RPMI7951 (cell line): ENCODE measurements around the gene B4GALT1. TPM values are rescaled to one million over a fixed set of nuclear protein-coding genes. Genes with fewer than 3 reads are reported as not detected.
A peak's percentile ranks its signal among the peaks of the same experiment; 100 is the strongest.

ENCODE experiments used
- DNase-seq: peaks from one replicate; pipeline ENCODE4 v3.0.0-alpha.2; 2012; ENCODE audit warnings: low read depth
- total RNA-seq: library from RNA; depleted of rRNA; stranded (reverse); fragments of >200 nt; shearing (Covaris generic); gene quantifications from 2 replicates; pipeline ENCODE4 v1.2.3, GENCODE V29; 2014; rRNA removed

Gene B4GALT1, protein sequence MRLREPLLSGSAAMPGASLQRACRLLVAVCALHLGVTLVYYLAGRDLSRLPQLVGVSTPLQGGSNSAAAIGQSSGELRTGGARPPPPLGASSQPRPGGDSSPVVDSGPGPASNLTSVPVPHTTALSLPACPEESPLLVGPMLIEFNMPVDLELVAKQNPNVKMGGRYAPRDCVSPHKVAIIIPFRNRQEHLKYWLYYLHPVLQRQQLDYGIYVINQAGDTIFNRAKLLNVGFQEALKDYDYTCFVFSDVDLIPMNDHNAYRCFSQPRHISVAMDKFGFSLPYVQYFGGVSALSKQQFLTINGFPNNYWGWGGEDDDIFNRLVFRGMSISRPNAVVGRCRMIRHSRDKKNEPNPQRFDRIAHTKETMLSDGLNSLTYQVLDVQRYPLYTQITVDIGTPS
- total RNA-seq: 35.4 and 38.7 TPM in 2 replicates

DNA sequence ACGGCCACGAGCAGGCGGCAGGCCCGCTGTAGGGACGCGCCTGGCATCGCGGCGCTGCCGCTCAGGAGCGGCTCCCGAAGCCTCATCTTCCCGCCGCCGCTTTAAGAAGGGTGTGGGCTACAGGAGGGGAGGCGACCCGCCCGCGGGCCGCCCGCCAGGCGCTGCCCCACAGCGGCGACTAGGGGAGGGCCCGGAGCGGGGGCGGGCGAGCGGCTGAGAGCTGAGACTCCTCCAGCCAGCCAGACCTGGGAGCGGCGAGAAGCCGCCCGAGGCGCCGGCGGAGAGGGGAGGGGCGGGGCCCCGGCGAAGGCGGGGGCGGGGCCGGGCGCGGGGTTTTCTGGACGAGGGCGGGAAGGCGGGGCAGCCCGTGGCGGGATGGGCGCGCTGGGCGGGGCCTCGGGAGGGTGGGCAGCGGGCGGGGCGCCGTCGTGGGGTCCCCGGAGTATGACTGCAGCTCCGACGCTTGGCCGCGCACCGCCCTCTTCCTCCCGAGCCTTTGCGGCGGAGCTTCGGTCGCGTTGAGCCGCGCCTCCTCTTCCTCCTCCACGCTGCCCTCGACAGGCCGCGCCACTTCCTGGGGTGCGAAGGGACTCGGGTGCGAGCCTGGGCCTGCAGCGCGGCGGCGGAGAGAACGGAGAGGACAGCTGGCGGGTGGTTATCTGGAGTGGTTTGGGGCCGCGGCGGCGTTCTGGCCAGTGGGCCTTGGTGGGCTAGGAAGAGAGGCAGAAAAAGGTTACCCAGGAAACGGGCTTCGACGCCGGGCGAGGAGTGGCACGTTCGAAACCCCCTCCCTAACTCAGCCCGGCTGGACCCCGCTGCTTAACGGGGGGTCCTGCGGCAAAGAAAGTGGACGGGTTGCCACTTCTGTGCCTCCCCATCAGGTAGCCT lies at the start of gene B4GALT1:
B4GALT1 (minus strand) TSS at position 253 of the 888 bp plus-strand sequence; CDS start at position 86, 167 bp downstream.
- peak; percentile 95 for DNase-seq

DNA sequence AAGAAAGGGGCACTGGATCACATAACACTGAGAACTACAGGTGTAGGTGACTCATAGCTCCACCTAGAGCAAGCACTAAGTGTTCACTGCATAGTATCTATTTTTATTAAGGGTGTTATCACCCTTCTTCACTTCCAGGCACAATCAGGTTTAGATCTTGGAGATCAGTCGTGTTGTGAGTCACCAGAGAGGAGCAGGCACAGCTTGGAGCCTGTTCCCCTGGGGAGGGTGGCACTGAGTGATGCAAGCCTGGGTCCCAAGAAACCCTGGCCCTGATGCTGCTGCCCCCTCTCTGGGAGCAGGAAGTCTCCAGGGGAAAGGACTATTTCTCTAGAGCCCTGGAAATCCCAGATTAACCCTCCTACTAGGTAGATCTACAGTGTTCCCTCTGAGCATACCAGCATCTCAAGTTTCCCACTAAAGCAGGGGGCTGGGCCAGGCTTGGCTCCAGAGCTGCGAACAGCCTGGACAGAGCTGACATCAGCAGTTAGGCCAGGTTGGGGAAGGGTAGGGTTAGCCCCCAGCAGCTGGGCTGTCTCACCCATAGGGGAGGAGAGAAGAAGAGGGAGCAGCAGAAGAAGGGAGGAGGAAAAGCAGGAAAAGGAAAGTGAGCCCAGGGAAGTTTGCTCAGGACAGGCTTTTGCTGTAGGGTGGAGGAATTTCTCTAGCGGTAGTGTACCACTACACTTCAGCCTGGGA lies 44.7 kb upstream of the B4GALT1 start:
- no peak for DNase-seq

DNA sequence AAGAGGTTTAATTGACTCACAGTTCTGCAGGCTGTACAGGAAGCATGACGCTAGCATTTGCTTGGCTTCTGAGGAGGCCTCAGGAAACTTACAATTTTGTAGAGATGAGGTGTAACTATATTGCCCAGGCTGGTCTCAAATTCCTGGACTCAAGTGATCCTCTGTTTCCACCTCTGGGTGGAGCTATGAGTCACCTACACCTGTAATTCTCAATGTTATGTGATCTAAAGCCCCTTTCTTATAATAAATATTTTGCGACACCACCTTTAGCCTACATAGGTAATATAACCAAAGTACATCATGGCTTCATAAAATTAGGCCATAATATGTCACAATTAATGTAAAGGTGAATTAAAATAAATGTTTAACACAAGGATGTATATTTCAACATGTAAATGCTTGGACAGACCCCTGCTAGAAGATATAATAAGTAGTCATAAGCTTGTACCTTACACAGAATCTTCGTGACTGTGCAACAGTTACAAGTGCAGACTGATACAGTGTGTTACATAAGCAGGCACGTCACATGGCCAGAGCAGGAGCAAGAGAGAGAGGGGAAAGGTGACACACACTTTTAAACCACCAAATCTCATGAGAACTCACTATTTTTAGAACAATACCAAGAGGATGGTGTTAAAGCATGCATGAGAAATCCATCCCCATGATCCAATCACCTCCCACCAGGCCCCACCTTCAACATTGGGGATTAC lies 43.0 kb upstream of the B4GALT1 start:
- DNase-seq: no peak

DNA sequence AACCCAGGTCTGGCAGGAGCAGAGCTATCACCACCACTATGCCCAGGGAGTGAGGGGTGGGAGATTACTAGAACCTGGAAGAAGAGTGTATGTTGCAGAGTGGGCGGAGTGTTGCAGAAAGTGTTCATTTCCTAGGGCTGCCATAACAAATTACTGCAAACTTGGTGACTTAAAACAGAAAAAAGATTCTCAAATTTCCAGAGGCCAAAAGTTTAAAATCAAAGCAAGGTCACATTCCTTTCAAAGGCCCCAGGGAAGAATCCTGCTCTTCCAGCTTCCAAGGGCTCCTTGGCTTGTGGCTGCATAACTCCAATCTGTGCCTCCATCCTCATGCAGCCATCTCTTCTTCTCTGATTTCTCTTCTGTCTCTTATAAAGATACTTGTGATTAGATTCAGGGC lies 42.3 kb upstream of the B4GALT1 start:
- no peak for DNase-seq

DNA sequence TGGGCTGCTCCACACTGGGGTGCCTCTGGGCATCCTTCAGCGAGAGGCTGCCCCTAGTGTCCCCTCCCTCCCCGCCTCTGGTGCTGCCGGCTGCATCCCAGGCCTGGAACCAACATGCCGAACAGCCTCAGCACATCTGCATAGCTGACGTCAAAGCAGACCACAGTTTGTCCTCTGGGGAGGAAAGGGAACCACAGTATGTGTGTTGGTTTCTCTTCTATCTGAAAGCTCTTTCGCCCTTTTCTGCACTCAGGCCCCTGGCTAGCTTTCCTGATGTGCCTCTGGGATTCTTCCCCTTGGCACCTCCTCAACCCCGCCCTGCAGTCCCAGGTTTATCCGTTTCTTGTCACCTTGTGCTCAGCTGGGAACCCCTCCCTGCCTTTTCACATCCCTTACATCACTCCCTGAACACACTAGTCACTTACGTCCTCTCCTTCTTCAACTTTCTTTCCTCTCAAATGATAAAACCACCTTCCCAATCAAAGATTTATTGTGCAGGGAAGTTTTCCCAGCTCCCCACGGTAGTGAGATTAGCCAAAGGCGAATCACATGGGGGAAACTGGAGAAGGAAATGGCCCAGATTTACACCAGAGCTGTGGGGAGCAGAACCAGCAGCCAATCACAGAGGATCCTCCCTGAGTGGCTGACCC lies 35.5 kb upstream of the B4GALT1 start:
- DNase-seq: peak; percentile 85

DNA sequence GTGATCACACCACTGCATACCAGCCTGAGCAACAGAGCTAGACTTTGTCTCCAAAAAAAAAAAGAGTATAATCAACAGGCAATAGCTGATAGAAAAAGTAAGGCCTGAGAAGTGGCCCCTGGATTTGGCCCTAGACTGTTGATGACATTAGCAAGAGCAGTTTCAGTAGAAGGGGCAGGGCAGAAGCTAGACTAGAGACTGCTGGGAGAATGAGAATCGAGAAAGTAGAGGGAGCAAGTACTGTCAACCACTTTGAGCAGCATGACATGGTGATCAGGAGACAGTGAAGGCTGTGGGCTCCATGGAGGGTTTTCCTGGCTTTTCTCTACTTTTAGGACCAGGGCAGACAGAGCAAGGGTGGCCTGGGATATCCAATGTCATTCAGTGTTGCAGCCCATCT lies 34.9 kb upstream of the B4GALT1 start:
- no peak for DNase-seq

DNA sequence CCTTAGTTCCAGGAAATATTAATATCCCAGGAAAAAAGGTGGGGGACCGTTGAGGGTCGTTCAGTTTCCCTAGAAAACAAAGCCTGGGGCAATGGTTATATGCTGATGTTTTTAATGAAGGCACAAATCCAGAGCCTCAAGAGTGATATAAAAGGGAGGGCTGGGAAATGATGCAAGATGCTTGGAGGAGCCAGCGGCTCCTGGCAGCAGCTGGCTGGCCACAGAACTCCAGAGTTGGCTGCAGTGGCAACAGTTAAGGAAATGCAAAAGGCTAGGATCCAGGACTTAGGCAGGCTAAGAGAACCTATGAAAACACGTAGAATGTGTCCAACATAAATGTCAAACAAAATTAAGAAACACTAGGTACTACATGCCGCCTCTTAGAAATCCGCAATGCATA lies 31.0 kb upstream of the B4GALT1 start:
- DNase-seq: no peak

DNA sequence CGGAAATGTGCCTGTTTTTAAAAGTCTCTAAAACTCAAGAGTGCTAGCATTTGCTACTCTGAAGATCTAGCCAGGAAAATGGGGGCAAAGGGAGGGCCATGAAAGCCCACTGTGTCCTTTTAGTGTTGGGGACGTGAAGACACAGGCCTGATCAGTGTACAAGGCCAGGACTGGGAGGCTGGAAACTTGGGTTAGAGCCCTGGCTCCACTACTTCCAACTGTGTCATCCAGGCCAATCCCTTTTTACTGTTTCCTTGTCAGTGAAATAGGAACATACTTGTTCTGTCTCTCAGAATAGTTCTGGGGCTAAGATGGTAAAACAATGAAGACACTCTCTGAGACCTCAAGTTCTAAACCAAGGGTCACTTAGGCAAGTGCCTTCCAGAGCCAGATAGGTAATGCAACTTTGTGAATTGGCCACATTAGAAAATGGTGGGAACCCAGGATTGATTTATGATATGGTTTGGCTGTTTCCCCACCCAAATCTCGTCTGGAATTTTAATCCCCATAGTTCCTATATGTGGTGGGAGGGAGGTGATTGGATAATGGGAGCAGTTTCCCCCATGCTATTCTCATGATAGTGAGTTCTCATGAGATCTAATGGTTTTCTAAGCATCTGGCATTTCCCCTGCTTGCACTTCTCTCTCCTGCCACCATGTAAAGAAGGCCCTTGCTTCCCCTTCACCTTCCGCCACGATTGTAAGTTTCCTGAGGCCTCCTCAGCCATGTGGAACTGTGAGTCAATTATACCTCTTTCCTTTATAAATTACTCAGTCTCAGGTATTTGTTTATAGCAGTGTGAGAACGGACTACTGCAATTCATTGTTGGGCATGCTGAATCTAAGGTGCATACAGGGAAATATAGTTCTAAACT lies 30.4 kb upstream of the B4GALT1 start:
- DNase-seq: no peak

DNA sequence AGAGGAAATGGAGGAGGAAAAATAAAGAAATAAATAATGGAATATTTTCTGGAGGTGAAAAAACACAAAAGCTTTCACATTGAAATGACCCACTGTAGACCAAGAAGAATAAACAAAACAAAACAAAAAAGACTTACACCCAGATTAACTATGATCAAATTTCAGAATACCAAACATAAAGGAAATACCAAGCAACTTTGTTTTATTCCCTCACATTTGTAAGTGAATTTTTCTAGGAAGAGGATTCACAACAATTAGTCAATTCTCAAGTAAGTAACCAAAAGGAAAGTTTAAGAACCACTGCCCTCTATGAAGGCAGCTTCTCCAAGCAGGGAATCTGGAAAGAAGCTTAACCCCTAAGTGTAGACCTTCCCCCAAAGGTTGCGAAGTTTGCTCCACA lies 29.6 kb upstream of the B4GALT1 start:
- no peak for DNase-seq

DNA sequence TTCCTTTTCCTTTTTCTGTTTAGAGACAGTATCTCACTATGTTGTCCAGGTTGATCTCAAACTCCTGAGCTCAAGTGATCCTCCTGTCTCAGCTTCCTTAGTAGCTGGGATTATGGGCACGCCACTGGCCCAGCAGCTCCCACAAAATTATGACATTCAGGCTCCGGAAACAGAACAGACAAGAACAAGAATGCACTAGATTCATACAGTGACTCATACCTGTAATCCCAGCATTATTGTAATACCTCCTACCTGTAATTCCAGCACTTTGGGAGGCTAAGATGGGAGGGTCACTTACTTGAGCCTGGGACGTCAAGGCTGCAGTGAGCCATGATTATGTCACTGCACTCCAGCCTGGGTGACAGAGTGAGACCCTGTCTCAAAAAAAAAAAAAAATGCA lies 26.7 kb upstream of the B4GALT1 start:
- DNase-seq: no peak

DNA sequence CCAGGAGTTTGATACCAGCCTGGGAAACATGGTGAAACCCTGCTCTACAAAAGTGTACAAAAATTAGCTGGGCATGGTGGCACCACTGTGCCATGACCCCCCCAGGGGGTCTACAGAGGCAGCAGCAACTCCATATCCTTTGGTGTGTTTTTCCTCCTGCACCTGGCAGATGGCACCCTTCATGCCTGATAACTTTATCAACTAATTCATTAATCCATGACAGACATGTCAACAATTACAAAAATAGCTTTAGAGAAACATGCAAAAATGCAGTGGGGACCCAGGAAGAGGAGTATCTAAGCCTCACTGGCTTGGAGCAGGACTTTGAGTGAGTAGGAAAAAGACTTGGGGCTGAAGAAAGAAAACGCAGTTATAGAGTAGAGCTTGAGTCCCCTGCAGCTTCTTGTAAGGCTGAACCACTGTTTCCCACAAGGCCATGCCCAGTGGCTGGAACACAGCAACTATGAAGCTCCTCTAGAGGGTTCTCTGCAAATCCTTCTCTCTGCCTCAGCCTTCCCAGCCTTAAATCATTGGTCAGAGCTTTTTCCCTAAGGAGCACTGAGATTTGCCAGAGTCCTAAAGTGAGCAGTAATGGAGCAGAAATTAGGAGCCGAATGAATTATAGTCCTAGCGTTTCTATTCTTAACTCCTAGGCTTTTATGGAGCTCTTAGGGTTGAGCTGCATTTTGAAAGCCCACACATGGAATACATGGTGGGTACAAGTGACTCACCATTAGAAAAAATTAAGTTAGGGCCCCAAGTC lies 25.5 kb upstream of the B4GALT1 start:
- DNase-seq: no peak

DNA sequence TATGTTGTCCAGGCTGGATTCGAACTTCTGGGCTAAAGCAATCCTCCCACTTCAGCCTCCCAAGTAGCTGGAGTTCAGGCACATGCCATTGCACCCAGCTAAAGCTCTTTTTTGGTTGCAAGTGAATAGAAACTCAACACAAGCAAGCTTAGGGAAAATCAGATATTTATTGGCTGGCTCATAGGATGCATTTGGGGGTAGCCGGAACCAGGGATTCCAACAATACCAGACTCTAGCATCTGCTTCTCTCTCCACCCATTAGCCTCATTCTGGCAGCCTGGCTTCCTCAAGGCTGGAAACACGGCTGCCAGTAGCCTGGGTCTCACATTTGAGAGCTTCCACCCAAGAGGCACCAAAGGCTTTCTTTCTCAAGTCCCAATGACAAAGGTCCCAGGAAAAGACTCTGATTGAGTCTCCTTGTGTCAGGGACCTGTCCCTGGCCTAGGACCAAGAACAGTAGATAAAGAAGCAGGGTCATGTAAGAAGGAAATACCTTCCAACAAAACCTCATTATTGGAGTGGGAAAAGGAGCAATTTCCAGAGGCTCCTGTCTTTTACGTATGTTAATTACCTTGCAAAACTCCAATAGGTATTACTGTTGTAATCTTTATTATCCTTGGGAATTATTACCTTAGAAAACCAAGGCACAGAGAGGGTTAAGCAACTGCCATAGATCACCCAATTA lies 23.0 kb upstream of the B4GALT1 start:
- DNase-seq: no peak

DNA sequence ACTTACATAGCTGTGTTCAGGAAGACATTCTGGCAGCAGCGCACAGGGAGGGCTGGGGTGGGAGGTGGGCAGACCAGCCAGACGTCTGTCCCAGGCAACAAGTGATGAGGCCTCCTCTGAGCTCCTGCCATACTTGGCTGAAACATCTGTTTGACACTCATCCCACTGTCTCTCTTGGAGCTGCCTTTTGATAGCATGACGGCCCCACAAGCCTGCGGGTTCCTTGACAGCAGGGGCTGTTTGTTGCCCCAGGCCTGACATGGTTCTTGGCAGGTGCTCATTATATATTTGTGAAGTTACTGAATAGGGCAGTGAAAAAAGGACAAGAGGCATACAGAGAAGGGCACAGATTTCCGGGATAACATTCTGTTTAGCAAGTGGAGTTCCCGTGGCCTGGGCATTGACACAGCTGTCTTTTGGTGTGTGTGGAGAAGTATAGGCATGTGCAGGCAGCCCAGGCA lies 22.2 kb upstream of the B4GALT1 start:
- no peak for DNase-seq

DNA sequence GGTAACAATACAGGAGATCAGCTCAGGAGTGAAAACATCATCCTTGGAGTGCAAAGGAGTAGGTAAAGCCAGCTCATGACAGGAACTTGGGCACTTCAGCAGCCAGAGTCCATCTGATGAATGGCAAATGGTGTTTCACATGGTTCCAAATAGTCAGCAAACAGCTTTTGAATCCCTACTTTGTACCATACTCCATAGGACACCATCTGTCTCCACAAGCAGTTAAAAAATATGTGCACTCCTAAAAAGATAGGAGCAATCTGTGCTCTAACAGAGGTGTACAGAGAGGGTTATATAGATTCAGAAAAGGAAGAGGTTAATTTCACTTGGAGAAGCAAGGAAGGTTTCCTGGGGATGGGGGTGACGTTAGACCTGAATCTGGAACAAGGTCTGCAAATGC lies 21.6 kb upstream of the B4GALT1 start:
- DNase-seq: no peak

DNA sequence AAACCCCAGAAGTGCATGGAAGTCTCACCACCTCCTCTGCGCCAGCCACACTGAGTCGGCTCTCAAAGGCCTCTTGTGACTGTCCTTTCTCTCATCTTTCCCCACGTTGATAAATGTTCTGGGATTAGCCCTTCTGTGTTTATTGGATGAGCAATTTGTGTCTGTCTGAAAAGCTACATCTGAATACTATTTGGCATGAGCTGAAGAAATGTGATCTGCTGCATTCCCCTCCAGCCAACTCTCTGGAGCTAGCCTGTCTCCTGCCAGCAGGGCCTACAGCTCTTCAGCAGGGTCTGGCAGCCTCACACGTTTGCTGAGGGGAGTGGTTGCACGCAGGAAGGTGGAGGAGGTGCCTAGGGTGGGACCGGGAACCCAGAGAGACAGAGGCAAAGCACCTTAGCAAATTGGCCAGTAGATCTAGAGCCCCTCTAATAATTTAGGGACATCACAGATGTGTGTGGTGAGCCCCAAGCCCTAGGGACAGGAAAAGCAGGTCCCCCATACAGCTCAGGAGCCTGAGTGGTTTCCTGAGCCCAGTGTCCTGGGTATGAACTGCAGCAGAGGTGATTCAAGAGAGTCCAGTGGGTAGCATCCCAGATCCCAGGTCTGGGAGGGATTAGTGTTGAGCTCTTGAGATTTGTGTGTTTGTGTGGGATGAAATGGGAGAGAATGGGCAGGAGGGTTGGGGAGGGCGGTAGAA lies 20.5 kb upstream of the B4GALT1 start:
- DNase-seq: no peak

DNA sequence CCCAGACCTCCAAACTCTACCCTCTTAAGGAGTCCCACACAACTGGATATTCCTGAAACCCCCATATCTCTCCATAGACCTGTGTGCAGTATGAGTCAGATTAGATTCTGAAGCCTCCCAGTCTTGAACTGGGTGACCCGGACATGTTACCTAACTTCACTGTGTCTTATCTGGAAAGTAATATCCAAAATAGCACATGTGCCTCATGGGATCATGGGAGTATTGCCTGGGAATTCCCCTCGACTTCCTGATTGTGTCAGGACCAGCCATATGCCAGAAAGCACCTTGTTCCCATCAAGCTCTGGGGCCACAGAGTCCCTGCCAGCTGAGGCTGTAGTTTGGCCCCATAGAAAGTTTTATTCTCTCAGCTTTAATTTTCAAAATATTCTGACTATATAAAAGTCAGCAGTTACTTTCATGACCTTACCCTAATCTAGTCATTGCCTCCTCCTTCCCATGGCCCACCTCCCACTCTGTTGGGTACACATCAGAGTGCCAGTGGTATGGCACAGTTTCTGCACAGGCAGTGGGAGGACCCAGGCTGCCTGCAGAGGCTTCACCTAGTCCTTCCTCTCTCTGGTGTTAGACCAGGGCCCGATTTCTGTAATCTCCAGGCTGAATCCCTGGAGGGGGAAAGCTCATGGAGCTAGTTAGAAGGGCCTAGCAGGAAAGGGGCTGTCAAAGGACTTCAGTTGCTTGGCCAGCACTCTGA lies 19.5 kb upstream of the B4GALT1 start:
- DNase-seq: peak; percentile 27

DNA sequence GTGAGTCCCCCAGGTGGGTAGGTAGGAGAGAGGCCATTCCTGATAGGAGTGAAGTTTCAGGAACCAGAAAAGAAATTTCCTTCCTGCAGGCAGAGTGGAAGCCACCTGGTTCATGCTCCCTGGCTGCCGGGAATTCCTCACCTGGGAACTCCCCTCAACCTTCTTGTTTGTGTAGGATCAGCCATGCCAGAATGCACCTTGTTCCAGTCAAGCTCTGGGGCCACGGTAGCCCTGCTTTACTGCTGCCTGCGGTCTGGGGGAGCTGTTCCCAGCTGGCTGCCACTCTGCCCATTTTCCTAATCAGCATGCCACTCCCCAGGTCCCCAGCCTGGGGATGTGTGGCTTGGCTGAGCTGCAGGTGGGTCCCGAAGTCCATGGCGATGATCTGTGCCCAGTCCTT lies 18.7 kb upstream of the B4GALT1 start:
- no peak for DNase-seq
